HG03025 (cell line): Measurements from ENCODE around the gene ZRANB2.

Experiments
- ATAC-seq: cut with Tn5 transposase; IDR thresholded peaks from one replicate; pipeline ENCODE4 v1.9.1; 2021; ENCODE audit warnings: mild to moderate bottlenecking, moderate library complexity; ENCODE audit not compliant: unreplicated experiment, low FRiP score

Gene ZRANB2

DNA sequence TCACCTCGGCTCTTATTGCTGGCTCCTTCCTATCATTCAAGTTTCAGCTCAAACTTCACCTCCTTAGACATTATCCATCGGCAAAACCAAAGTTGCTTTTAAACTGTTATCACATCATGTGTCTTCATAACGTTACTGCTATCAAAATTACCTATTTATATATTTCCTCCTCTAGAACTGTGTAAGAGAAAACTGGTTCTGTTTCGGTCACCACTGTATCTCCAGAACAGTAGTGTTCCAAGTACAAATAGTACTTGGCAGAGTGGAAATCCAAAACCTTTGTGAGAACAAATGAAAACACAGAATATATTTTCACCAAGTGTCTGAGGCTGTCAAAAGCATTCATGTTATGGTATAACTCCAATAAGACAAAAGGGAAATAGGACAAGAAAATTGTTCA lies 9.1 kb downstream of the ZRANB2 start:
- ATAC-seq: no peak

DNA sequence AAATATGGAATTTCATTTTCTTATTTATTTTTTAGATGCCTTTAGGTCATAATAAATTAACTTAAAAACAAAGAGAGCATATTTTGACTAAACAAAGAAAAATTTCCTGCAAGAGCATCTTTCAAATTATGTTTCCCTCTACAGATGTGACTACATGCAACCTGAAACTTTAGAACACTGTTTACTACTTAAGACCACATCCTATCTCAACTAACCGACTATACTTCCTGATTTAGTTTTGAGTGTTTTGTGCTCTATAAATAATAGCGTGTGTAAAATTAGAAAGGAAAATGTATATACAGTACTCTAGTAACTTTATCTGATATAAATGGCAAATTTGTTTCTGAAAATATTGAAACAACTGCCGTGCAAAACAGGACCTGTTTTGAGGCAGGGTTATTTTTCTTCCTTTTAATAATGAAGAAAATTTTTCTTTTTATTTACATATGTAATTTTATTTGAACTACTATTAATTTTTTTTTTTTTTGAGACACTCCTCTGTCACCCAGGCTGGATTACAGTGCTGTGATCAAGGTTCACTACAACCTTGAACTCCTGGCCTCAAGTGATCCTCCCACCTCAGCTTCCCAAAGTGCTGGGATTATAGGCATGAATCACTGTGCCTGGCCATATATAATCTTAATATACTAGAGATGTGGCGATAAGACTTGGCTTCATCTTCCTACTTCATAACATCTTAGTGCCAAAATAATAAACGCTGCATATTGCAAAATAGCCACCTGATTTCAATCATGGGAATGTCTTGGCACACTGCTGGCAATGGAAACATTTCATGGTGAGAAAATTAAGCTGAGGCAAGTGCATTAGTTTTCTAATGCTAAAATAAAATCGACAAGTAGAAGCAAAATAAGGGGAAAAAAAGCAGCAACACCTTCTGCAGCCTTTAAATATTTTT lies 12.3 kb downstream of the ZRANB2 start:
- ATAC-seq: peak; percentile 86

DNA sequence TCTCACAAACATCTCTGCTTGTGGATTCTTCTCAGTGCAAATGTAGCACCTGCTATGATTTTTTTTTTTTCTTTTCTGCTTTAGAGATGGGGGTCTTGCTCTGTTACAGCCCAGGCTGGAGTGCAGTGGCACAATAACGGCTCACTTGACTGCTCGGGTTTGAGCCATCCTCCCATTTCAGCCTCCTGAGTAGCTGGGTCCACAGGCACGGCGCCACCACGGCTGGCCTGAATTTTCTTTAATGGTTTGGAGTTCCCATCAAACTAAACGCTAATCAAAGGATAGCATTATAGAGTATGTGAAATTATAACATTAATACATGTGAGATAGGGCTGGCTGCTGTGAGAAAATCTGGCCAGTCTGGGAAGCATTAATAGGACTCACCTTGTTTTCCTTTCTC lies 26.0 kb downstream of the ZRANB2 start:
- ATAC-seq: no peak

DNA sequence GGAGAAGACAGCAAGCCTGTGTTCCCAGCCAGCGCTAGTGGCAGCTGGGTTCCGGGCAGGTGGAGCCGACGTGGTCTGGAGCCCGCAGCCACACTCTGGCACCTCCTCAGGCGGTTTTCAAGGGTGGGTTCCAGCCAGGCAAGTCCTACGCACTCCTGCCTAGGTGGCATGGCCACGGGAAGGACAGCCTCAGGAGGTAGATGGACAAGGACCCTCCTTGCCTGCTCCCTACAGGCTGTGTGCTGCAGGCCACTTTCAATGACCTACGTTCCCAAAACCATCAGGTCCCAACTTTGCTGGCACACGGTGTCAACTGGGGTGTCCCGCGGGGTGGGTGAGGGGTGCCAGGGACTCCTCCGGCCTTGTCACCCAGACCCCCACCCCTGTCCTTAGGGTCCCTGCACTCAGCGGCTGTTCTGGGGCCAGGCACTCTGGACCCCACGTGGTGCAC lies 26.5 kb downstream of the ZRANB2 start:
- ATAC-seq: no peak

DNA sequence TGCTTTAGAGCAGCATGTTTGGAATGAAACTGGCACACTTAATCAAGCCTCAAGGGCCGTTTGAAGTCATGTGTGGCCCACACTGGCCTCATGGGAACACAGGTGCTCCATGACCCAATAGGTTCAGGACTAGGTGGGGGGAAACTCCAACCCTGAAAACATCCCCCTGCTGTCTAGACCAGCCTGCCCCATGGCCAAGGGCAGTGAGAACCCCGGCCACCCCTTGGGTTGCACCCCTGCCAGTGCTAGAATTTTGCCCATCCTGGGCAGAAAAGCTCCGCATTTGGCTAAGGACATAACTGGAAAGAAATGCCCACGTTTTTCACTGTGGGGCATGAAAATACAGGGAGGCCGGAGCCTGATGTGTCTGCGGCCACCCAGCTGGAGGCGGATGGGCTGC lies 27.1 kb downstream of the ZRANB2 start:
- no peak for ATAC-seq

DNA sequence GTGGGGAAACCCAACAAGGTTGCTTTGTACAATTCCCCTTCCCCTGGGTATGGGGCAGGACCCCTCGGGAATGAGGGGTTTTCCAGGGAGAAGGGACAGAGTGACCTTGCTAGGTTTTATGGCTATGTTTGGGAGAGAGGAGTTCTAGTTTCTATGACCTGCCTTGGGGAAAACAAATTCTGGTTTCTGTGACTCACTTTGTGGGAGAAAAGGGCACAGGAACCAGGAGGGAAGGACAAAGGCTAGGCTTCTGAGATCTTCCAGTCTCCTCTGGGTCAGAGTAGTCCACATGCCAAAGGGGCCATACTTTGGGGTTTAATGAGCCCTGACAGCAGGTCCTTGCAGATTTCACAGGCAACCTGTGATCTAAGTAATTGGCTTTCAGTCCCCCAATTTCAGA lies 27.7 kb downstream of the ZRANB2 start:
- no peak for ATAC-seq

DNA sequence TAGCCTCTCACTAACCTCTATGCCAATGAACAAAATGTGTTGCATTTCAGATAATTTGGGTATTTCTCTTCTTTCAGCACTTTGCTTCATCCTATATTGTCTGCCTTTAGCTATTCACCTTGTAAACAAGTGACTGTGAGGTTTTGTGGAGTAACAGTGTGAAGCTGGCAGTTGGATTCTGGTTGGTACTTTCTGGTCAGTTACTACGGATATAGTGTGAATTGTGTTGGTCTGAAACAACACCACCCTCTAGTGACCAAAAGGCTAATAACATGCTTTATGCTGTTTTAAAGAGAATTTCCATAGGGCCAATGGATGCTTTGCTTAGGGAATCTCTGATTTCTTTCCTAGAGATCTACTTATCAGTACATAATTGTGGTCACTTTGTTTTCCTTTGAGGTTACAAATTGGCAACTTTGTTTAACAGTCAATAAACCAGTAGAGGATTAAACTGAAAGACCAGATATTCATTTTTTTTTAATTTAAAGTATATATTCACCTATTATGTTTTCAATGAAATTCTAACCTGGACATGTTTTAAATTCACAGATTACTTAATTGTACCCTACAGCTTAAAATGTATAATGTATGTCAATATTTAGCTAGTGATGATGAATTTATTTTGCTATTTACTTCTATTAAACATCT lies 30.8 kb downstream of the ZRANB2 start:
- ATAC-seq: no peak

DNA sequence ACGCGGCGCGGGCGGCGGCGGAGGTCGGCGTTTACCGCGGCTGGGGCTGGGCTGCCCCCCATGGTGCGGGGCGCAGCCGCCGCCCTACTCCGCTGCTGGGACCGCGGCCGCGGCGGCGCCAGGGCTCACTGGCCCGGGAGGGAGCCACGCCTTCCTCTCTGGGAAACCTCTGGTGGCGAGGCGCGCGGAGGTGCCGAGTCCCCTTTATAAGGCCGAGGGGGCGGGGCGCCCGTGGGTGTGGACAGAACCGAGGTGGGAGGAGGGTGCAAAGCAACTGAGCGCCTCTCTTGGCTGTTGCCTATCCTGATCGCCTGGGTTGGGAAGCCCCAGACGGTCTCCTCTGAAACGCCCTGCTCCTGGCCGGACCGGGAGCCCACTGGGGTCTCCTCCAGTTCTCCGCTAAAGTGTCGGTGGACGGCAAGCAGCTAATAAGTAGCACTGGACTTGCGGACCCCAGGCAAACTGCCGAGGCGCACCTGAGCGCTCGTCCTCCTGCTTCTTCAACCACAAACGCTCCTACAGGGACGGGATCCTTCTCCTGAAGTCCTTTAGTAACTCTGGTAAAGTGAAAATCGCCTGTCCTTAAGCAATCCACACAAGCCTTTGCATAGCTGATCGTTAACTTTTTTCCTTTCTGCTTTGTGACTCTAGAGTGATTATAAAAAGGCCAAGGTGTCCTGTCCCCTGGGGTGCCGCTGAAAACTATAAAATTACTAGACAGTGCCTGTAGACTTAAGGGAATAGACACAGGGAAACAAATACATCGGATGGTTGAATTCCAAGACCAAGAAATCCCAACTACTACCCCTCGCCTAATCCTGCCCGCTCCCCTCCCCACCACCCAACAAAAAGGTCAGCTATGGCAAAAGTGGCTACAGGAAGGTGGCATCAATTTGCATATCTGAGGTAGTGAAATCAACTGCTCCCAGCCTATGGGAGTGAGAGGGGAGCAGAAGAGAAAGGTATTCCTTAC lies 32.9 kb downstream of the ZRANB2 start, which contains the start of gene PTGER3:
Gene PTGER3 (minus strand): TSS at position 182 of the 973 bp plus-strand sequence. CDS start 239 bp downstream, outside the sequence.
- ATAC-seq: no peak

DNA sequence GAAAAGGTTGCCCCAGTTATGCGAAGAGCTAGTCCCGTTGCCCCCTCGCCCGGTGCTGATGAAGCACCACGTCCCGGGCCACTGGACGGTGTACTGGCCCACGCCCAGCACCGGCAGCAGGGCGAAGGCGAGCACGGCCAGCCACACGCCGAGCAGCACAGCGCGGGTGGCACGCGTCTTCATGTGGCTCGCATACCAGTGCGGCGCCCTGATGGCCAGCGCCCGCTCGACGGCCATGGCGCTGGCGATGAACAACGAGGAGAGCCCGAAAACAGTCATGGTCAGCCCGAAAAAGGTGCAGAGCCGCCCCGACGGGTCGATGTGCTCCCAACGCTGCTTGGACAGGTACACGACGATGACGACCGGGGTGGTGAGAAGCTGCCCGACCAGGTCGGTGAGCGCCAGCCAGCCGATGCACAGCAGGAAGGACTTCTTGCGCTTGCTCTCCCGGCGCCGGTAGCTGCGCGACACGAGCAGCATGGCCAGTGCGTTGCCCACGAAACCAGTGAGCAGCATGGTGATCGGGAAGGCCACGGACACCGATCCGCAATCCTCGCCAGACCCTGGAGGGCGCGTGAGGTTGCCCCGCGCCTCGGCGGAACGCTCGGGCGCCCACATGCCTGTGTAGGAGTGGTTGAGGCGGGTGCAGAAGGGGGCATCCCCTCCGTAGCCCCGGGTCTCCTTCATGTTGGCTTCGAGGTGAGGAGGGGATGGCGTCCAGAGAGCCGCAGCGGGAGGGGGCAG lies 33.8 kb downstream of the ZRANB2 start:
- no peak for ATAC-seq

DNA sequence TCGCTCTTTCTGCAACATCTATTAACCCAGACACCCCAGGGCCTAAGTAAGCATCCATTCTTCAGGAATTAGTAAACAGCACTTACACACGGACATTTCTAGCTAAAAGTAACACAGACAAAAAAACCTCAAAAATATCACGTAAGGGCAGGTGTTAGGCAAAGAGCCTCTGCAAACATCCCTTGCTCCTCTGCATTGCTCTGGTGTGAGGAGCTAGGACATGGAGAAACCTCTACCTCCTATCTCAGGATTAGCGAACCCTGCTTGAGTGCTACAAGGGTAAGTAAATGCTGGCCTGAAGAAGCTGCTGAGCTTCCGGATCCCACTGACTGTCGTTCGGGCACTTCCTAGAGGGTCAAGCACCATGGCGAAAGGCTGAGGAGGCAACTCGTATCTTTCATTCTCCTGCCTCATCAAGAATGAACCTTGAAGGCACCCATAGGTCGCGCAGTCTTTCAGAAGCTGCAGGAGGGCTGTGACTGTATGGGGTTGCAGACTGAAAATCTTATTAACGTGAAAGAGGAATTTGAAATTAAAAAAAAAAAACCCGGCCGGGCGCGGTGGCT lies 35.3 kb downstream of the ZRANB2 start:
- ATAC-seq: no peak

DNA sequence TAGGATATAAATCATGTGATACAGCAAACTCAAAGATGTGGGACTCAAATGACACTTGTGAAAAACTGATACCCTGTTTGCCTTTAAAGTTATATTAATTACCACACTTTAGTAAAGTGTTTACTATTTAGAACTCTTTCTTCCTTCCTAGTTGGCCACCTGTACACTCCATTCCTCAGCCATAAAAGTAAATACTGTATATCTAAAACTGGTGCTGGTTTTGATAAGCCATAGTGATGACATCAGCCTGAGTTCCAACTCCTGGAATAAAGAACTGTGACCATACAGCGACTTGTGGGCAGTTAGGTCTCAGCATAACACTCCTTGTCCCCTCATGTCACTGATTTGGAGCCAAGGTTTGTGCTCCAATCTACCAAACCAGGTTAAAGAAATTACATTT lies 36.0 kb downstream of the ZRANB2 start:
- ATAC-seq: no peak

DNA sequence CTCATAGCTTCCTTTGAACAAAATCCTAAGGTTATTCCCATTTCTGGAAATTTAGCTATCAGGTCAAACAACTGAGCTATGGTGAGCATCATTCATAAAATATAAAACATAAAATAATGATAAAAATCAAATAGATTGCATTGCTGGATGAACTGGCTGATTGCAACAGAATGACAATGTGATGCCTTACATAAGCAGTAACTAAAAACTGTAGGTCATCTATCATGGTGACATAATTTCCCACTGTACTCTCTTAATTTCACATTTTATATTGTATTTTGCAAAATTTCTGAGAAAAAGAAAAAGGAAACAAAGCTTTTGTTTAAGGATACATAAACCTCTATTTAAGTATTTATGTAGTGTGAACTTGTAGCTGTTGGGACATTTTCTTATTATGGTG lies 37.8 kb downstream of the ZRANB2 start:
- no peak for ATAC-seq

DNA sequence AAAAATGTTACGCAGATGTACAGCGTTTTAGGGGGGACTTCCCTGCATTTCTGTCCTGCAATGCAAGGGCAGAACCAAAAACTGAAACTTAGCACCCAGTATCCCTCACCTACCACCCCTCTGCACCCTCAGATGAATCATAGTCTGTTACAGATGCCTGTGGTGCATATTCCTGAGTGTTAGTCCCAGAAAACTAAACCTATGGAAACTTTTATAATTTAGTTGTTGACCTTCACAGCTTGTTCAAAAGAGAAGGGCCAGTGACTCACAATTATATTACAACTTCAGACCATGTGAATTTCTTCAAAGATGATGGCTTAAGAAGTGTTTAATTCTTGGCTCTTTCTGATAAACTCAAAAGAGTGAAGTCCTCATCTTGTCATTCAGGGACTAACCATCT lies 39.0 kb downstream of the ZRANB2 start:
- ATAC-seq: no peak

DNA sequence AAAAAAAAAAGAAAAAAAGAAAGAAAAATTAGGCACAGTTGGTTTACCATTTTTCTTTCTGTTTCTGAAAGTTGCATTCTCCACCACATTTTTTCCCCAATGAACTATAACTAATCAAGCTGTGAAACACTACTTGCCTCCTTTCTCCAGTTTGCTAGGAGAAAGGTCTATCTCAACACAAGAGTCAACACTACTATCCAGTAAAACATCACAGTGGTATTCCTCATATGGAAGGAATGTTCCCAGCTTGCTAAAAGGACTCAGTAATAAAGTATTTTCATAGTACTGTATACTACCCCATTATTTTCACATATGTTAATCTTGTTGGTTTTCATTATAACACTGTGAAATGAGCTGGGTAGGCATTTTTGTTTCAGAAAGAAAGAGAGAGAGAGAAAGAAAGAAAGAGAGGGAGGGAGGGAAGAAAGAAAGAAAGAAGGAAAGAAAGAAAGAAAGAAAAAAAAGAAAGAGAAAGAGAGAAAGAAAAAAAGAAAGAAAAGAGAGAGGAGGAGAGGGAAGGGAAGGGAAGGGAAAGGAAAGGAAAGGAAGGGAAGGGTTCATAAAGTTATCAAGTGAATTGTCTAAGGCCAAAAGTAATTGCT lies 41.1 kb downstream of the ZRANB2 start:
- no peak for ATAC-seq

DNA sequence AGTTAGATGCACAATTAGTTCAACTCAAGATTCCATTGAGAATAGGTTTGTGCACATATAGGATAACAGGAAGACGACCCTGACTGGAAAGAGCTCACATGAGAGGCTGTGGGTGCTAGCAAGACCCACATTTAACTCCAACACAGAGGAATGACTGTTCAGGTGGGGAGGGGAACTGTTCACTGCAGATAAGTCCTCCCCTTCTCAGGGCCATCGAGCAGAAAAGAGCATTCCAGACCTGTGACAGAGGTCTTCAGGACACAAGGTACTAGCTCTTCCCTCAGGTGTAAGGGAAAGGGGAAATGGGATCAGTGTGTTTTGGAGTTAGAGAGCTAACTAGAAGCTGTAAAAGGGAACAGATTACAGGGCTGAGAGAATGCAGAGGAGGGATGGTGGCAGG lies 41.9 kb downstream of the ZRANB2 start:
- no peak for ATAC-seq

DNA sequence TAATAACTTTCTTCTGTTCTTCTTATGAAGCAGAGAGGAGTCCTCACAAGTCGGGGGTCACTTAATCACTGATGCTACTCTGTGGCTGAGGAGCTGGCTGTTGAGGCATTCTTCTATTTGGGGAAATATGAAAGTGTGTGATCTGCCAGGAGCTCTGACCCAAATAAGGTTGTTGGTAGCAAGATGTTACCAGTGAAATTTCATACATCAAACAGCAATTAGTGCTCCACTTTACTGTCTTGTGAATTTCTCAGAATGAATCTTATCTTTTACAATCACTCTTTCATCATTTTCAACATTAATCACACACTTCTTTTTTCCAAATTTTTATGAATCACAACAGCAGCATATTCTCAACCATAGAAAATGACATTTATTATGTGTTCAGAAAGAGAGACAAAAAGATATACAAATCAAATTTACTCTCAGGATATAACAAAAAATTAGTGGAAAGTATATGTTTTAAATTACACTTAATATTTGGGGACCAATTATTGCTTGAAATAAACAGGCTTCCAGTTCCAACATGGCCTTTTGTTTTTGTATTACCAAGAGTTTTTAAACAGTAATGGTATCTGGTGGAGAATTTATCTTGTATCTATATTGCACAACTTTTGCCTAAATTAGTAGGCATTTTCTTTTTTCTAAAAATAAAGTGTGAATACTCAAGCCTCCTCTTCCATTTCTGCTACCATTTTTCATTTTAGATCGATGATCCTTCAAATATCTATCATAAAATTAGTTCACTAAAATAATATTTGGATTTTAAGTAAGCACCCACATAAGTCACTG lies 42.8 kb downstream of the ZRANB2 start:
- ATAC-seq: no peak

DNA sequence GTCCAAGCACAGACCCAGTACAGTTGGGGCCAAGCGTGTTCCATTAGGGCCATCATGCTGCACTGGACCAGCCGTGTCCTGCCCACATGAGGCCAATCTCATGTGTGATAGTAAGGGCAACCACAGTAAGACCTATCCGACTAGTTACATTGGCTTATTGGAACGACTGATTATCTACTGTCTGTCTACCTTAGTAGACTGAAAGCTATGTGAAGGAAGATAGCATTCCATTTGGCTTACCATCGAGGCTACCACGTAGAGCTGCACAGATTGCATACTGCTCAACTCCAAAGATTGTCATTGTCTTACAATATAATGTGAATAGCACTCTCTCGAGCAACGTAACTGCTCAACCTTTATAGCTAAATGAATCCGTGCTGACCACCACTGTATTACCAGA lies 43.8 kb downstream of the ZRANB2 start:
- no peak for ATAC-seq

DNA sequence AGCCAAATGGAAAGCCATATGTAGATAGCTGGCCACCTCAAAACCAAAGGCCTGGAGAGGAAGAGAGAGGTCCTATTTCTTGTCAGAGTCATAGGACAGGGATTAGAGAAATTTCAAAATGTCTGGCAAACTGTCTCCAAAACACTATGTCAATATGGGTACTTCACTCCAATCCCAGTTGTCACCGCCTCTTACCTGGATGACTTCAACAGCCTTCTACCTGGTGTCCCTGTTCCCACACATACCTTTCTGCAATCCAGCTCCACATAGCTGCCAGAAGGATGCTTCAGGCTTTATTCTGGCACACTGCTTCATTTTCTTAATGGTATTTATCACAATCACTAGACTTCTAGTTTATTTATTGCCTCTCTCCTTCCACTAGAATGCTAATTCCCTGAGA lies 47.7 kb downstream of the ZRANB2 start:
- no peak for ATAC-seq
